Naive B cell (primary cell): ENCODE data around the gene SLC34A3. TPM values are rescaled to one million over a fixed set of nuclear protein-coding genes. Genes with fewer than 3 reads are reported as not detected.
"Not testable (repeated sequence)": the region's sequence is repeated elsewhere in the genome, so short reads cannot be mapped to it uniquely, and the experiment has no call there.

Source experiments
- ATAC-seq, 2 donors: fragments of 150-1000 bp; cut with Tn5 transposase; 2 replicates each; pipeline ENCODE4 v1.10.0; 2021; ENCODE audit warnings: low read depth in 2 of 2, mild to moderate bottlenecking in 2 of 2, moderate library complexity in 2 of 2
- DNase-seq: peaks from one replicate; pipeline ENCODE4 v3.0.0; 2022
- H3K27ac Mint-ChIP-seq, 6 donors: one replicate each; pipeline ENCODE4 v1.8.0; 2020 to 2022; ENCODE audit warnings: mild to moderate bottlenecking in 6 of 6, mixed read lengths in 6 of 6, moderate library complexity in 5 of 6, inconsistent platforms in 2 of 6
- H3K27me3 Mint-ChIP-seq, 3 donors: one replicate each; pipeline ENCODE4 v1.8.0; 2021 to 2022; ENCODE audit warnings: mixed read lengths in 3 of 3, mild to moderate bottlenecking in 1 of 3
- H3K36me3 Mint-ChIP-seq, 2 donors: one replicate each; pipeline ENCODE4 v1.8.0; 2020 to 2022; ENCODE audit warnings: mixed read lengths in 2 of 2, inconsistent platforms in 1 of 2, mild to moderate bottlenecking in 1 of 2
- H3K4me1 Mint-ChIP-seq, 3 donors: one replicate each; pipeline ENCODE4 v1.8.0; 2020 to 2022; ENCODE audit warnings: mixed read lengths in 3 of 3, inconsistent platforms in 1 of 3, mild to moderate bottlenecking in 1 of 3, moderate library complexity in 1 of 3
- H3K4me3 Mint-ChIP-seq, 8 donors: one replicate each; pipeline ENCODE4 v1.8.0; 2020 to 2022; ENCODE audit warnings: mild to moderate bottlenecking in 8 of 8, mixed read lengths in 8 of 8, moderate library complexity in 8 of 8, inconsistent platforms in 2 of 8
- H3K9me3 Mint-ChIP-seq, 7 donors: one replicate each; pipeline ENCODE4 v1.8.0; 2020 to 2022; ENCODE audit warnings: mixed read lengths in 7 of 7, mild to moderate bottlenecking in 5 of 7, inconsistent platforms in 2 of 7, moderate library complexity in 1 of 7
- polyA plus RNA-seq, 6 donors: library from polyadenylated mRNA; unstranded; fragments of 300-500 nt; fragmentation: Illumina TruSeq; gene quantifications; one replicate each; pipeline ENCODE4 v1.2.3, GENCODE V29; 2021; ENCODE audit warnings: low read depth in 6 of 6

The SLC34A3 gene
- polyA plus RNA-seq, 6 donors from 2014 or later = not detected

GRCh38 chr9:137232510-137232909, 1.8 kb downstream of the SLC34A3 start:
- Mint-ChIP-seq H3K4me3 (no peak overlapping the region), H3K27ac (no peak overlapping the region), H3K4me1 (peaks cover 13 to 16% (median 15%) of the 10 kb centered on the region in 3 donors), H3K27me3 (peaks cover 0 to 21% (median 5%) of the 10 kb centered on the region in 3 donors), H3K9me3 (peaks cover 0 to 1% (median 0%) of the 10 kb centered on the region in 7 donors), H3K36me3 (no peaks in the 10 kb centered on the region)
- no peak for DNase-seq
- no peak for ATAC-seq

- H3K9me3 Mint-ChIP-seq = no peaks in the 10 kb centered on the region
- H3K27me3 Mint-ChIP-seq = peaks cover 0 to 17% (median 0%) of the 10 kb centered on the region in 3 donors
- no peaks in the 10 kb centered on the region for H3K36me3 Mint-ChIP-seq
- DNase-seq (no peak), ATAC-seq (no peak)
- no peak overlapping the region for H3K4me3 Mint-ChIP-seq
- no peak overlapping the region for H3K27ac Mint-ChIP-seq
- peaks cover 11 to 17% (median 12%) of the 10 kb centered on the region in 3 donors for H3K4me1 Mint-ChIP-seq
Observed at GRCh38 chr9:137233143-137233980, 2.7 kb downstream of the SLC34A3 start.

GRCh38 chr9:137234055-137234697, 3.5 kb downstream of the SLC34A3 start:
- Mint-ChIP-seq H3K27ac (no peak overlapping the region), H3K9me3 (no peaks in the 10 kb centered on the region), H3K27me3 (peaks cover 0 to 13% (median 0%) of the 10 kb centered on the region in 3 donors), H3K4me1 (peaks cover 12 to 20% (median 16%) of the 10 kb centered on the region in 3 donors), H3K36me3 (no peaks in the 10 kb centered on the region), H3K4me3 (peak overlapping the region in 1 of 8 donors; percentile 66)
- no peak for DNase-seq
- no peak for ATAC-seq

- H3K4me3 Mint-ChIP-seq = peak overlapping the region in 6 of 8 donors; percentile 13 to 79 (median 42)
- peaks cover 12 to 21% (median 20%) of the 10 kb centered on the region in 3 donors for H3K4me1 Mint-ChIP-seq
- peak overlapping the region in 3 of 6 donors; percentile 59 to 87 (median 60) for H3K27ac Mint-ChIP-seq
- H3K9me3 Mint-ChIP-seq = no peaks in the 10 kb centered on the region
- ATAC-seq = peak in 1 of 2 donors; percentile 28
- H3K27me3 Mint-ChIP-seq = peaks cover 0 to 8% (median 0%) of the 10 kb centered on the region in 3 donors
- H3K36me3 Mint-ChIP-seq = no peaks in the 10 kb centered on the region
- no peak for DNase-seq
Observed at GRCh38 chr9:137234758-137235423, 4.2 kb downstream of the SLC34A3 start.

GRCh38 chr9:137235424-137236237, 4.9 kb downstream of the SLC34A3 start:
- Mint-ChIP-seq H3K36me3 (no peaks in the 10 kb centered on the region), H3K4me1 (peaks cover 12 to 22% (median 20%) of the 10 kb centered on the region in 3 donors), H3K9me3 (no peaks in the 10 kb centered on the region), H3K4me3 (peak overlapping the region in 1 of 8 donors; percentile 66), H3K27me3 (peaks cover 0 to 8% (median 0%) of the 10 kb centered on the region in 3 donors), H3K27ac (peak overlapping the region in 3 of 6 donors; percentile 59 to 87 (median 60))
- ATAC-seq (no peak), DNase-seq (no peak)

DNA sequence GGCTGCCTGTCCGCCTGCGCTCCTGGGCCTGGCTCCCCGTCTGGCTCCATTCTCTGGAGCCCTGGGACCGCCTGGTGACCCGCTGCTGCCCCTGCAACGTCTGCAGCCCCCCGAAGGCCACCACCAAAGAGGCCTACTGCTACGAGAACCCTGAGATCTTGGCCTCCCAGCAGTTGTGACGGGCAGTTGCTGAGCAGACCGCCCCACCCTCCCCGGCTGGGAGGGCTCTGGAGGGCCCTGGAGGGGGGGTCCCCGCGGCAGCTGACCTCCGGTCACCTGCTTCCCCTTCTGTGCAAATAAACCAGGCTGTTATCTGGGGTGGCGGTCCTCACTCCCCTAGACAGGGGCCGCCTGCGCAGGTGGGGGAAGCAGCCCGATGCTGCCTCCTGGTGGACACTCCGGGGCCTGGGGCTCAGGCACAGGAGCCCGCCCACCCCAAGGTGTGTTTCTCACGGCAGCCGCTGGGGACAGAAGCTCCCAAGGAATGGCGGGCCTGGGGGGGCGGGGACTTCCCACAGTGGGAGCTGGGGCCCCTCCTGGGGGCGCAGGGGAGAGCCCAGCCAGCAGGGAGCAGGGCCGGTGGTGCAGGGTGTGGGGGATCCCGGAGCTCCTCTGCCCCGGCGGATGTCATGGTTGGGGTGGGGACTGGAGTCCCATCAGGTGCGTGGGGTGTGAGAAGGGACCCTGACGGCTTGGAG, 5.7 kb downstream of the SLC34A3 start:
- Mint-ChIP-seq H3K4me1 (peaks cover 12 to 25% (median 24%) of the 10 kb centered on the region in 3 donors), H3K9me3 (no peaks in the 10 kb centered on the region), H3K27ac (peak overlapping the region in 3 of 6 donors; percentile 21 to 87 (median 57)), H3K36me3 (peaks cover 0 to 6% of the 10 kb centered on the region in 2 donors), H3K27me3 (peaks cover 0 to 8% (median 0%) of the 10 kb centered on the region in 3 donors), H3K4me3 (peak overlapping the region in 6 of 8 donors; percentile 9 to 45 (median 25))
- ATAC-seq (peak; percentile 32 to 35), DNase-seq (peak; percentile 91)

DNA sequence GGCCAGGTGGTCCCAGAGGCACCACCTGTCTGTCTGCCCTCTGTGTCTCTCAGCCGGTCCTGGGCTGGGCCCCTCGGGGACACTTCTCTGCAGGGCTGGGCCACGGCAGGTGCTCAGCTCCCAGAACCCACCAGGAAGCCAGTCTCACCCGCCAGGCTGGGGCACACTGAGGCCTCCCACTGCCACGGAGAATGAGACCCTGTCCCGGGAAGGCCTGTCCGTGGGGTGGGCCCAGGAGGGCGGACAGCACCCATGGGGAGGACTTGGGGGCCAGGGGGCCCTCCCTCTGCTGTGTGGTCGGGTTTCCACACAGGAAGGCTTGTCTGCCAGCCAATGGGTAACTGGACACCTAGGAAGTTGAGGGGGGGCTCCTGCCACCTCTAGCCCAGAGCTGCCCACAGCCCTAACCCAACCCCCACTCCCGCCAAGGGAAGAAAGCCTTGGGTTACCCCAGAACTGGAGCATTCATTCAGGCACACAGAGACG, 6.3 kb downstream of the SLC34A3 start:
- no peaks in the 10 kb centered on the region for H3K9me3 Mint-ChIP-seq
- DNase-seq (no peak), ATAC-seq (no peak)
- peaks cover 0 to 6% of the 10 kb centered on the region in 2 donors for H3K36me3 Mint-ChIP-seq
- H3K27ac Mint-ChIP-seq = peak overlapping the region in 2 of 6 donors; percentile 57 to 87
- peaks cover 0 to 8% (median 0%) of the 10 kb centered on the region in 3 donors for H3K27me3 Mint-ChIP-seq
- peaks cover 12 to 25% (median 24%) of the 10 kb centered on the region in 3 donors for H3K4me1 Mint-ChIP-seq
- H3K4me3 Mint-ChIP-seq = peak overlapping the region in 4 of 8 donors; percentile 23 to 45 (median 36)

- peaks cover 0 to 6% of the 10 kb centered on the region in 2 donors for H3K36me3 Mint-ChIP-seq
- DNase-seq = no peak
- no peak for ATAC-seq
- peaks cover 23 to 34% (median 29%) of the 10 kb centered on the region in 3 donors for H3K4me1 Mint-ChIP-seq
- peak overlapping the region in 5 of 8 donors; percentile 42 to 90 (median 75) for H3K4me3 Mint-ChIP-seq
- H3K27me3 Mint-ChIP-seq = peaks cover 0 to 8% (median 0%) of the 10 kb centered on the region in 3 donors
- no peaks in the 10 kb centered on the region for H3K9me3 Mint-ChIP-seq
- peak overlapping the region in 5 of 6 donors; percentile 47 to 90 (median 64) for H3K27ac Mint-ChIP-seq
Observed at GRCh38 chr9:137237759-137238726, 7.3 kb downstream of the SLC34A3 start.

DNA sequence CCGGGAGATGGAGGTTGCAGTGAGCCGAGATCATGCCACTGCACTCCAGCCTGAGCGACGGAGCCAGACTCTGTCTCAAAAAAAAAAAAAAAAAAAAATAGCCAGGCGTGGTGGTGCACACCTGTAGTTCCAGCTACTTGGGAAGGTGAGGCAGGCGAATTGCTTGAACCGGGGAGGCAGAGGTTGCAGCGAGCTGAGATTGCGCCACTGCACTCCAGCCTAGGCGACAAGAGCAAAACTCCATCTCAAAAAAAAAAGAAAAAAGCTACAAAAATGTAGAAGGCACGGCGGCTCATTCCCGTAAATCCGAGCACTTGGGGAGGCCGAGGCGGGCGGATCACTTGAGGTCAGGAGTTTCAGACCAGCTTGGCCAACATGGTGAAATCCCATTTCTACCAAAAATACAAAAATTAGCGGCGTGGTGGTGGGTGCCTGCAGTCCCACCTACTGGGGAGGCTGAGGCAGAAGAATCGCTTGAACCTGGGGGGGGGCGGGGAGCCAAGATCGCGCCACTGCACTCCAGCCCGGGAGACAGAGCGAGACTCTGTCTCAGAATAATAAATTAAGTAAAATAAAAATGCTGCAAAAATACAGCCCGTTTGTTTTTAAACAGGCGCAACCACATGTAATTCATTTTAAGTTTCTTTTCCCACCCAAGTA, 9.0 kb downstream of the SLC34A3 start:
- H3K36me3 Mint-ChIP-seq, DNase-seq, H3K9me3 Mint-ChIP-seq, H3K27me3 Mint-ChIP-seq, ATAC-seq: not testable (repeated sequence)
- Mint-ChIP-seq H3K27ac (peak overlapping the region in 3 of 6 donors; percentile 44 to 93 (median 68)), H3K4me1 (peaks cover 28 to 37% (median 36%) of the 10 kb centered on the region in 3 donors), H3K4me3 (peak overlapping the region; percentile 74 to 90 (median 84))

DNA sequence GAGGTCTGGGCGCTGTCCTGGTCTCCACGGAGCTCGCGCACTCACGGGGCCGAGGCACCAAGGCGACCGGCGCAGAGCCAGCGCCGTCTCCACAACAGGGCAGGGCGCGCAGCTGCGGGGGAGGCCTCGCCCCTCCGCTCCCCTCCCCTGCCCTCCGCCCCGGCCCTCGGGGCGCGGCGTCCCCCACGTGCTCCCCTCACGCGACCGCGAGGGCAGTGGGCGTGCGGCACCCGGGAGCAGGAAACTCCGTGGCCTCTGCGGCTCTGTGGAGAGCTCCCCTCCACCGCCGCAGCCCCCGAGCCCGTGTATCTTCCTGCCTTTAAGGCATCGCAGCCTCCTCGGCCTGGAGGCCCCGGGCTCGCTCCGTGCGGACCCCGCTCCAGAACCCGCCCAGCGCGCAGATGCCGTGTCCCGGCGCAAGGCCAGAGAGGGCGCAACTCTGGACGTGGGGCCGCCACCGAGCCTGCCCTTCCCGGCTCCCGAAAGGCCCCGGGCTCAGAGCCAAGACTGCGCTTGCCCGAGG, 9.7 kb downstream of the SLC34A3 start:
- DNase-seq (peak; percentile 79), ATAC-seq (peak; percentile 27 to 28)
- no peaks in the 10 kb centered on the region for H3K9me3 Mint-ChIP-seq
- H3K36me3 Mint-ChIP-seq = peaks cover 0 to 6% of the 10 kb centered on the region in 2 donors
- peak overlapping the region; percentile 74 to 90 (median 84) for H3K4me3 Mint-ChIP-seq
- H3K27me3 Mint-ChIP-seq = no peaks in the 10 kb centered on the region
- H3K27ac Mint-ChIP-seq = peak overlapping the region in 2 of 6 donors; percentile 93 to 96
- H3K4me1 Mint-ChIP-seq = peaks cover 21 to 30% (median 29%) of the 10 kb centered on the region in 3 donors
